IMR-90 (cell line): Measurements from ENCODE around the gene AMDHD2. TPM values are rescaled to one million over a fixed set of nuclear protein-coding genes. Genes with fewer than 3 reads are reported as not detected.

Experiments
- ATAC-seq: fragments of 200-7000 bp; cut with Tn5 transposase; 2 replicates; pipeline ENCODE4 v1.9.1; 2020; ENCODE audit warnings: low read depth, mild to moderate bottlenecking, moderate library complexity
- BruUV-seq: library from RNA; stranded (reverse); fragments of 400-500 nt; replicated peaks from 2 replicates; lab custom pipeline; 2021; lab: Mats Ljungman, UMichigan
- CTCF ChIA-PET: fragments of 300-600 bp; formaldehyde crosslinking; extraction: SDS; loops from one replicate; lab custom pipeline; 2021; ENCODE audit warnings: antibody characterized with exemption; lab: Yijun Ruan, JAX
- POLR2A ChIA-PET: fragments of 300-600 bp; sonication (Branson Sonifier 250); formaldehyde crosslinking; loops from one replicate; lab custom pipeline; 2022; ENCODE audit warnings: antibody characterized with exemption; ENCODE audit not compliant: unreplicated experiment; lab: Charles Lee
- DNase-seq: peaks from one replicate; pipeline ENCODE4 v3.0.0; 2013
- H2AFZ ChIP-seq: replicated peaks from 2 replicates; pipeline ENCODE3; 2013; ENCODE audit warnings: low read length, mild to moderate bottlenecking; ENCODE audit not compliant: poor library complexity
- H2AK5ac ChIP-seq: 2 replicates; pipeline ENCODE4 v1.6.1; 2013; ENCODE audit warnings: low read depth, low read length, inconsistent platforms
- H2AK9ac ChIP-seq: replicated peaks from 2 replicates; pipeline ENCODE3; 2013; ENCODE audit warnings: mild to moderate bottlenecking, low read depth, low read length, moderate library complexity; ENCODE audit not compliant: poor library complexity
- H2BK120ac ChIP-seq: 2 replicates; pipeline ENCODE4 v1.6.1; 2013; ENCODE audit warnings: low read depth, low read length, inconsistent platforms
- H2BK15ac ChIP-seq: 3 replicates; pipeline ENCODE4 v1.6.1; 2013; ENCODE audit warnings: low read depth, low read length, inconsistent platforms
- H2BK20ac ChIP-seq: 2 replicates; pipeline ENCODE4 v1.6.1; 2013; ENCODE audit warnings: low read depth, mild to moderate bottlenecking, inconsistent platforms, low read length, moderate library complexity
- H2BK5ac ChIP-seq: 2 replicates; pipeline ENCODE4 v1.6.1; 2013; ENCODE audit warnings: mild to moderate bottlenecking, low read depth, low read length, inconsistent platforms; ENCODE audit not compliant: poor library complexity, severe bottlenecking
- H3K14ac ChIP-seq: replicated peaks from 2 replicates; pipeline ENCODE4 v1.6.1; 2013; ENCODE audit warnings: low read depth, low read length, inconsistent platforms
- H3K18ac ChIP-seq: 2 replicates; pipeline ENCODE4 v1.6.1; 2013; ENCODE audit warnings: low read depth, low read length, control low read depth
- H3K23ac ChIP-seq: 2 replicates; pipeline ENCODE4 v1.6.1; 2013; ENCODE audit warnings: low read depth, low read length, inconsistent platforms
- H3K27ac ChIP-seq: 2 replicates; pipeline ENCODE4 v1.5.1; 2013; ENCODE audit warnings: mild to moderate bottlenecking, control low read depth, low read length; ENCODE audit not compliant: insufficient read depth
- H3K27me3 ChIP-seq: 2 replicates; pipeline ENCODE4 v1.6.1; 2013; ENCODE audit warnings: low read length; ENCODE audit not compliant: control insufficient read depth, insufficient read depth
- H3K36me3 ChIP-seq: 2 replicates; pipeline ENCODE4 v1.6.1; 2013; ENCODE audit warnings: low read length, mixed read lengths; ENCODE audit not compliant: control insufficient read depth, insufficient read depth
- H3K4ac ChIP-seq: 2 replicates; pipeline ENCODE4 v1.6.1; 2013; ENCODE audit warnings: low read depth, low read length, inconsistent platforms
- H3K4me1 ChIP-seq: 2 replicates; pipeline ENCODE4 v1.6.1; 2013; ENCODE audit warnings: low read length, mixed read lengths; ENCODE audit not compliant: control insufficient read depth, insufficient read depth
- H3K4me2 ChIP-seq: 2 replicates; pipeline ENCODE4 v1.6.1; 2013; ENCODE audit warnings: low read depth, mild to moderate bottlenecking, control low read depth, low read length, moderate library complexity
- H3K4me3 ChIP-seq: 2 replicates; pipeline ENCODE4 v1.5.1; 2013; ENCODE audit warnings: low read depth, mild to moderate bottlenecking, control low read depth, low read length, moderate library complexity; ENCODE audit not compliant: insufficient read depth
- H3K56ac ChIP-seq: 2 replicates; pipeline ENCODE4 v1.6.1; 2013; ENCODE audit warnings: low read length, inconsistent platforms; ENCODE audit not compliant: insufficient read depth; ENCODE audit errors: extremely low read depth
- H3K79me1 ChIP-seq, 2 experiments: 2 replicates each; pipeline ENCODE4 v1.6.1; 2013; ENCODE audit warnings: low read length in 2 of 2, inconsistent platforms in 1 of 2, low read depth in 1 of 2
- H3K9ac ChIP-seq: 2 replicates; pipeline ENCODE4 v1.6.1; 2013; ENCODE audit warnings: low read depth, low read length, control low read depth
- H3K9me1 ChIP-seq: 2 replicates; pipeline ENCODE4 v1.6.1; 2013; ENCODE audit warnings: low read length, inconsistent platforms; ENCODE audit not compliant: insufficient read depth
- H3K9me3 ChIP-seq: 2 replicates; pipeline ENCODE4 v1.6.1; 2013; ENCODE audit warnings: low read length; ENCODE audit not compliant: control insufficient read depth, insufficient read depth
- H4K20me1 ChIP-seq: 2 replicates; pipeline ENCODE4 v1.6.1; 2013; ENCODE audit warnings: low read length, inconsistent platforms; ENCODE audit not compliant: insufficient read depth
- H4K5ac ChIP-seq: 2 replicates; pipeline ENCODE4 v1.6.1; 2013; ENCODE audit warnings: mild to moderate bottlenecking, low read depth, low read length, control low read depth
- H4K8ac ChIP-seq, 2 experiments: 2 replicates each; pipeline ENCODE4 v1.6.1; 2013; ENCODE audit warnings: low read depth in 2 of 2, low read length in 2 of 2, control low read depth in 1 of 2, inconsistent platforms in 1 of 2
- H4K91ac ChIP-seq: 2 replicates; pipeline ENCODE4 v1.6.1; 2013; ENCODE audit warnings: low read depth, low read length, inconsistent platforms; ENCODE audit not compliant: insufficient read depth
- CEBPB ChIP-seq: IDR thresholded peaks from 2 replicates; pipeline ENCODE4 v1.6.1; 2012; ENCODE audit warnings: low read depth, low read length, improper control_type of control experiment
- FOS ChIP-seq: fragments of 150-350 bp; IDR thresholded peaks from 2 replicates; pipeline ENCODE4 v1.6.1; 2016; ENCODE audit warnings: low read depth, low read length
- MAFK ChIP-seq: IDR thresholded peaks from 2 replicates; pipeline ENCODE4 v1.6.1; 2012; ENCODE audit warnings: low read depth, low read length, improper control_type of control experiment
- MAZ ChIP-seq: IDR thresholded peaks from 2 replicates; pipeline ENCODE4 v1.6.1; 2012; ENCODE audit warnings: low read depth, mild to moderate bottlenecking, low read length, improper control_type of control experiment, moderate library complexity, borderline replicate concordance
- POLR2A ChIP-seq: IDR thresholded peaks from 2 replicates; pipeline ENCODE4 v1.6.1; 2012; ENCODE audit warnings: mild to moderate bottlenecking, low read depth, low read length
- RAD21 ChIP-seq: IDR thresholded peaks from 2 replicates; pipeline ENCODE4 v1.6.1; 2012; ENCODE audit warnings: low read length, improper control_type of control experiment
- RCOR1 ChIP-seq: IDR thresholded peaks from 2 replicates; pipeline ENCODE4 v1.6.1; 2012; ENCODE audit warnings: mild to moderate bottlenecking, low read length, improper control_type of control experiment; ENCODE audit not compliant: insufficient replicate concordance
- RFX5 ChIP-seq: IDR thresholded peaks from 2 replicates; pipeline ENCODE4 v1.8.0; 2012; ENCODE audit warnings: low read depth, mild to moderate bottlenecking, low read length, moderate library complexity
- WGBS, 2 experiments: methylation state at CpG; one replicate each; pipeline versions ENCODE4 v1.1.5 to v1.1.7; 2013; ENCODE audit warnings: missing lambda C conversion rate in 2 of 2; ENCODE audit not compliant: insufficient read length in 1 of 2; ENCODE audit errors: extremely low coverage in 2 of 2; 5-methylcytosine and 5-hydroxymethylcytosine counted together
- dilution Hi-C: fragments of 300-500 bp; cut with HindIII; formaldehyde crosslinking; loops from one replicate; pipeline ENCODE4 v1.14.3; 2018; ENCODE audit warnings: low sequenced_read_pairs; ENCODE audit not compliant: unreplicated experiment
- in situ Hi-C: fragments of 300-500 bp; cut with MboI; formaldehyde crosslinking; loops from 3 replicates; pipeline ENCODE4 v1.14.3; 2019; ENCODE audit warnings: low sequenced_read_pairs, inconsistent platforms, mixed read lengths
- intact Hi-C: fragments of 100-400 bp; cut with micrococcal nuclease; formaldehyde crosslinking; loops from 2 replicates; pipeline ENCODE4 v1.10.0; 2022
- polyA plus RNA-seq, 3 experiments: library from polyadenylated mRNA; depleted of rRNA; stranded (reverse); fragments of >200 nt; gene quantifications; 2 replicates each; pipeline ENCODE4 v1.2.3, GENCODE V29; 2012; ENCODE audit warnings: low replicate concordance in 1 of 3
- total RNA-seq: library from RNA; depleted of rRNA; stranded (reverse); fragments of >200 nt; gene quantifications from 2 replicates; pipeline ENCODE4 v1.2.3, GENCODE V29; 2012
- TF ChIP-seq, protein P1 (sequence below): fragments of 150-350 bp; IDR thresholded peaks from 2 replicates; pipeline ENCODE4 v1.6.1; 2017; ENCODE audit warnings: mild to moderate bottlenecking, antibody characterized with exemption, low read length, low read depth
- TF ChIP-seq, protein P2 (sequence below): fragments of 150-350 bp; IDR thresholded peaks from 2 replicates; pipeline ENCODE4 v1.6.1; 2016; ENCODE audit warnings: low read depth, mild to moderate bottlenecking, low read length, moderate library complexity, borderline replicate concordance

AMDHD2 gene
- total and polyA plus RNA-seq, 2 of the 4 experiments (the other 2 are of a cell fraction), result 10.6 to 30.3 TPM

DNA sequence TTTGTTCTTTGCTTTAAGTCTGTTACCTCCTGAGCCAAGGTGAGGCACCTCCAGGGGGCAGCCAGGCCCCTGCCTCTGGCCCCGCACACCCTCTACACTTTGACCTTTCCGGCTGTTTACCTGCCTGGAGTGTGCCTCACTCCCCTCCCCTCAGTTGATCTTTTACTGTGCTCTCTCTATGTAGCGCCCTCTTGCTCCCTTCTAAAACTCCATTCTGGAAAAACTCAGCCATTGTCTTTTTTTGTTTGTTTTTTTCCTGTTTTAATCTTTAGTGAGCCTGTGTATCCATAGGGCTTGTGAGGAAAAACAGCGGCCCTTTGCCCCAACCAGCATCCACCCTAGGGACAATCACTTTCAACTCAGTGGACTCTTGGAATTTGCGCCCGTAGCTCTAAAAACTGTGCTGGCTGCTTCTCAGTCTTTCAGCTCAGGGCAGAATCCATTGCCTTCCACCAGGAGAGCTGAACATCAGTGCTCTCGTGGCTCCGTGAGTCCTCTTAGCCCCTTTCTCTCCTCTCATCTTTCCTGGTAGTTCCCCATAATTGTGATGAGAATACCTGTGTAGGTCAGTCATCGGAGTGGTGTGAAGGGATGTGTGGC is 4.3 kb downstream of the AMDHD2 start:
- Histone ChIP-seq H2BK15ac (no peak overlapping the region), H2AFZ (no peak overlapping the region), H3K9me3 (no peaks in the 10 kb centered on the region), H3K9me1 (0 out of 2 replicates have a peak, but pooled peaks cover 3% of the 10 kb centered on the region), H3K36me3 (peaks cover 52% of the 10 kb centered on the region), H4K5ac (no peak overlapping the region), H2AK5ac (no peak overlapping the region), H3K4me2 (no peak overlapping the region), H2BK120ac (no peak overlapping the region), H4K91ac (no peak overlapping the region), H4K8ac (no peak overlapping the region), H3K23ac (no peak overlapping the region), H3K27ac (no peak overlapping the region), H3K9ac (no peak overlapping the region), H3K18ac (no peak overlapping the region), H3K79me1 (peaks cover 20 to 50% of the 10 kb centered on the region in 2 experiments), H2AK9ac (peak overlapping the region; percentile 3), H2BK5ac (no peak overlapping the region), H4K20me1 (peaks cover 7% of the 10 kb centered on the region), H3K4ac (no peak overlapping the region), H3K4me1 (peaks cover 6% of the 10 kb centered on the region), H3K56ac (no peak overlapping the region), H3K14ac (no peak overlapping the region), H3K27me3 (no peaks in the 10 kb centered on the region), H3K4me3 (no peak overlapping the region), H2BK20ac (no peak overlapping the region)
- 80% methylated on average over 1 of the region's 9 CpGs; no CpG with 5 or more reads in 1 of the 2 experiments for WGBS, 2 experiments
- ATAC-seq (no peak), DNase-seq (no peak)
- intact Hi-C loops, result no loop called here
- CTCF ChIA-PET, result no interaction called here
- dilution Hi-C loops, result no loop called here
- in situ Hi-C loops, result no loop called here
- POLR2A ChIA-PET, result interaction anchor here (0.5 kb wide), 1 partner anchor 496 kb away, joined by 3 read pairs; no protein-coding TSS in a partner anchor
- no TSS peak for BruUV-seq
- no peak for TF ChIP-seq RFX5
- TF ChIP-seq POLR2A, result no peak
- TF ChIP-seq RCOR1, result no peak
- no peak for TF ChIP-seq FOS
- TF ChIP-seq, protein P1, sequence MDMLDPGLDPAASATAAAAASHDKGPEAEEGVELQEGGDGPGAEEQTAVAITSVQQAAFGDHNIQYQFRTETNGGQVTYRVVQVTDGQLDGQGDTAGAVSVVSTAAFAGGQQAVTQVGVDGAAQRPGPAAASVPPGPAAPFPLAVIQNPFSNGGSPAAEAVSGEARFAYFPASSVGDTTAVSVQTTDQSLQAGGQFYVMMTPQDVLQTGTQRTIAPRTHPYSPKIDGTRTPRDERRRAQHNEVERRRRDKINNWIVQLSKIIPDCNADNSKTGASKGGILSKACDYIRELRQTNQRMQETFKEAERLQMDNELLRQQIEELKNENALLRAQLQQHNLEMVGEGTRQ, result no peak
- TF ChIP-seq MAFK, result no peak
- TF ChIP-seq, protein P2, sequence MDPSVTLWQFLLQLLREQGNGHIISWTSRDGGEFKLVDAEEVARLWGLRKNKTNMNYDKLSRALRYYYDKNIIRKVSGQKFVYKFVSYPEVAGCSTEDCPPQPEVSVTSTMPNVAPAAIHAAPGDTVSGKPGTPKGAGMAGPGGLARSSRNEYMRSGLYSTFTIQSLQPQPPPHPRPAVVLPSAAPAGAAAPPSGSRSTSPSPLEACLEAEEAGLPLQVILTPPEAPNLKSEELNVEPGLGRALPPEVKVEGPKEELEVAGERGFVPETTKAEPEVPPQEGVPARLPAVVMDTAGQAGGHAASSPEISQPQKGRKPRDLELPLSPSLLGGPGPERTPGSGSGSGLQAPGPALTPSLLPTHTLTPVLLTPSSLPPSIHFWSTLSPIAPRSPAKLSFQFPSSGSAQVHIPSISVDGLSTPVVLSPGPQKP, result no peak
- TF ChIP-seq CEBPB, result no peak
- no peak for TF ChIP-seq MAZ
- no peak for TF ChIP-seq RAD21
